Neural cell (in vitro differentiated cells): ENCODE measurements around the gene UNC5C. TPM values are rescaled to one million over a fixed set of nuclear protein-coding genes. Genes with fewer than 3 reads are reported as not detected.

Experiments
- H2AFZ ChIP-seq: fragments of 200-600, 300-800 bp; sonication (generic), shearing (Covaris generic); 2 replicates; pipeline ENCODE4 v1.6.0; 2014; ENCODE audit warnings: low read depth, mild to moderate bottlenecking, antibody characterized with exemption, low read length, moderate library complexity
- H3F3A ChIP-seq: fragments of 200-600 bp; shearing (Covaris generic); 2 replicates; pipeline ENCODE4 v1.6.1; 2016; ENCODE audit warnings: mild to moderate bottlenecking, moderate library complexity, mixed read lengths, antibody characterized with exemption, low read length; ENCODE audit not compliant: insufficient read depth, poor library complexity, severe bottlenecking
- H3K27ac ChIP-seq: fragments of 200-600, 300-800 bp; sonication (generic), shearing (Covaris generic); 2 replicates; pipeline ENCODE4 v1.5.1; 2014; ENCODE audit warnings: mild to moderate bottlenecking, low read length, moderate library complexity
- H3K27me3 ChIP-seq: fragments of 300-800, 200-600 bp; sonication (generic), shearing (Covaris generic); 2 replicates; pipeline ENCODE4 v1.6.0; 2014; ENCODE audit warnings: mild to moderate bottlenecking, low read depth, low read length, moderate library complexity; ENCODE audit not compliant: insufficient read depth
- H3K36me3 ChIP-seq: fragments of 300-800, 200-600 bp; sonication (generic), shearing (Covaris generic); 2 replicates; pipeline ENCODE4 v1.5.1; 2014; ENCODE audit warnings: mild to moderate bottlenecking, antibody characterized with exemption, low read length, moderate library complexity; ENCODE audit not compliant: insufficient read depth
- H3K4me2 ChIP-seq: fragments of 300-800, 200-600 bp; sonication (generic), shearing (Covaris generic); 2 replicates; pipeline ENCODE4 v1.6.0; 2014; ENCODE audit warnings: mild to moderate bottlenecking, low read length
- H3K4me3 ChIP-seq: fragments of 300-800, 200-600 bp; sonication (generic), shearing (Covaris generic); 2 replicates; pipeline ENCODE4 v1.5.1; 2014; ENCODE audit warnings: mild to moderate bottlenecking, low read length, moderate library complexity
- H3K79me2 ChIP-seq: fragments of 200-600 bp; shearing (Covaris generic); replicated peaks from 2 replicates; pipeline ENCODE4 v1.6.0; 2014; ENCODE audit warnings: mild to moderate bottlenecking, low read length, moderate library complexity; ENCODE audit not compliant: insufficient read depth
- H3K9ac ChIP-seq: fragments of 300-800, 200-600 bp; sonication (generic), shearing (Covaris generic); 2 replicates; pipeline ENCODE4 v1.6.1; 2016; ENCODE audit warnings: mild to moderate bottlenecking, low read length, mixed read lengths
- H3K9me2 ChIP-seq: fragments of 200-600 bp; shearing (Covaris generic); 2 replicates; pipeline ENCODE4 v1.6.1; 2016; ENCODE audit warnings: mild to moderate bottlenecking, low read length, mixed read lengths; ENCODE audit not compliant: insufficient read depth
- H3K9me3 ChIP-seq: fragments of 200-600, 300-800 bp; sonication (generic), shearing (Covaris generic); 2 replicates; pipeline ENCODE4 v1.6.1; 2016; ENCODE audit warnings: mild to moderate bottlenecking, mixed run types, low read length, moderate library complexity, mixed read lengths
- H4K20me1 ChIP-seq: fragments of 200-600 bp; shearing (Covaris generic); 2 replicates; pipeline ENCODE4 v1.6.1; 2016; ENCODE audit warnings: mild to moderate bottlenecking, mixed run types; ENCODE audit not compliant: insufficient read depth
- EP300 ChIP-seq: fragments of 450-650 bp; conservative IDR thresholded peaks from 2 replicates; pipeline ENCODE4 v1.6.1; 2014; ENCODE audit warnings: antibody characterized with exemption, mild to moderate bottlenecking, moderate library complexity; ENCODE audit not compliant: poor library complexity, severe bottlenecking
- EZH2 ChIP-seq: fragments of 200-600, 300-800 bp; shearing (Covaris generic), sonication (generic); IDR thresholded peaks from 2 replicates; pipeline ENCODE4 v1.6.1; 2014; ENCODE audit warnings: antibody characterized with exemption, low read length, borderline replicate concordance, mild to moderate bottlenecking; ENCODE audit not compliant: insufficient read depth, poor library complexity, severe bottlenecking
- MXI1 ChIP-seq: fragments of 450-650 bp; conservative IDR thresholded peaks from 2 replicates; pipeline ENCODE4 v1.6.1; 2014; ENCODE audit warnings: antibody characterized with exemption, mild to moderate bottlenecking; ENCODE audit not compliant: poor library complexity, severe bottlenecking
- POLR2AphosphoS5 ChIP-seq: IDR thresholded peaks from 2 replicates; pipeline ENCODE4 v1.6.1; 2012
- RAD21 ChIP-seq: fragments of 450-650 bp; conservative IDR thresholded peaks from 2 replicates; pipeline ENCODE4 v1.6.1; 2014; ENCODE audit warnings: antibody characterized with exemption, mild to moderate bottlenecking, moderate library complexity
- SMC3 ChIP-seq: fragments of 450-650 bp; conservative IDR thresholded peaks from 2 replicates; pipeline ENCODE4 v1.6.1; 2014; ENCODE audit warnings: antibody characterized with exemption, mild to moderate bottlenecking, moderate library complexity; ENCODE audit not compliant: poor library complexity
- TAF1 ChIP-seq: IDR thresholded peaks from 2 replicates; pipeline ENCODE4 v1.6.1; 2012; ENCODE audit warnings: low read depth
- polyA plus RNA-seq: library from polyadenylated mRNA; depleted of rRNA; stranded (reverse); fragments of >200 nt; gene quantifications from 2 replicates; pipeline ENCODE4 v1.2.3, GENCODE V29; 2014
- TF ChIP-seq, protein P1 (sequence below): IDR thresholded peaks from 2 replicates; pipeline ENCODE4 v1.6.1; 2012; ENCODE audit warnings: borderline replicate concordance
- TF ChIP-seq, protein P2 (sequence below): fragments of 450-650 bp; IDR thresholded peaks from 2 replicates; pipeline ENCODE4 v1.5.1; 2014; ENCODE audit warnings: antibody characterized with exemption, mild to moderate bottlenecking, moderate library complexity; ENCODE audit not compliant: poor library complexity, severe bottlenecking

Gene UNC5C
- polyA plus RNA-seq, 1 donor from 2014 or later: 0.56 TPM

DNA sequence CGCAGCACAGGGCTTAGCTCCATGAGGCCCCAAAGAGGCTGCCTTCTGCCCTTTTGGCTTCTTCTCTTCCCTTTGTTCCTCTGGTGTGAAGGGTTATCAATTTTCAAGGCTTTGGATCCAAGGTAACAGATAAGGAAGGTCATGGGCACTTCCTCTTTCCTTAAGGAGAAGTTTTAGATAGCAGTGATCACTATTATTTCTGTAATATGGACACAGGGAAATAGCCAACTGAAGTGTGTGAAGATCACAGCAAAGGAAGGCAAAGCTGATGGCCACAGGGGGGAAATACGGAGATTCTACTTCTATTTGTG, 366.8 kb downstream of the UNC5C start:
- no peaks in the 10 kb centered on the region for H3K9me2 ChIP-seq
- no peak overlapping the region for H2AFZ ChIP-seq
- H3K9me3 ChIP-seq: no peaks in the 10 kb centered on the region
- TF ChIP-seq, protein P1, sequence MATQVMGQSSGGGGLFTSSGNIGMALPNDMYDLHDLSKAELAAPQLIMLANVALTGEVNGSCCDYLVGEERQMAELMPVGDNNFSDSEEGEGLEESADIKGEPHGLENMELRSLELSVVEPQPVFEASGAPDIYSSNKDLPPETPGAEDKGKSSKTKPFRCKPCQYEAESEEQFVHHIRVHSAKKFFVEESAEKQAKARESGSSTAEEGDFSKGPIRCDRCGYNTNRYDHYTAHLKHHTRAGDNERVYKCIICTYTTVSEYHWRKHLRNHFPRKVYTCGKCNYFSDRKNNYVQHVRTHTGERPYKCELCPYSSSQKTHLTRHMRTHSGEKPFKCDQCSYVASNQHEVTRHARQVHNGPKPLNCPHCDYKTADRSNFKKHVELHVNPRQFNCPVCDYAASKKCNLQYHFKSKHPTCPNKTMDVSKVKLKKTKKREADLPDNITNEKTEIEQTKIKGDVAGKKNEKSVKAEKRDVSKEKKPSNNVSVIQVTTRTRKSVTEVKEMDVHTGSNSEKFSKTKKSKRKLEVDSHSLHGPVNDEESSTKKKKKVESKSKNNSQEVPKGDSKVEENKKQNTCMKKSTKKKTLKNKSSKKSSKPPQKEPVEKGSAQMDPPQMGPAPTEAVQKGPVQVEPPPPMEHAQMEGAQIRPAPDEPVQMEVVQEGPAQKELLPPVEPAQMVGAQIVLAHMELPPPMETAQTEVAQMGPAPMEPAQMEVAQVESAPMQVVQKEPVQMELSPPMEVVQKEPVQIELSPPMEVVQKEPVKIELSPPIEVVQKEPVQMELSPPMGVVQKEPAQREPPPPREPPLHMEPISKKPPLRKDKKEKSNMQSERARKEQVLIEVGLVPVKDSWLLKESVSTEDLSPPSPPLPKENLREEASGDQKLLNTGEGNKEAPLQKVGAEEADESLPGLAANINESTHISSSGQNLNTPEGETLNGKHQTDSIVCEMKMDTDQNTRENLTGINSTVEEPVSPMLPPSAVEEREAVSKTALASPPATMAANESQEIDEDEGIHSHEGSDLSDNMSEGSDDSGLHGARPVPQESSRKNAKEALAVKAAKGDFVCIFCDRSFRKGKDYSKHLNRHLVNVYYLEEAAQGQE: no peak
- TF ChIP-seq, protein P2, sequence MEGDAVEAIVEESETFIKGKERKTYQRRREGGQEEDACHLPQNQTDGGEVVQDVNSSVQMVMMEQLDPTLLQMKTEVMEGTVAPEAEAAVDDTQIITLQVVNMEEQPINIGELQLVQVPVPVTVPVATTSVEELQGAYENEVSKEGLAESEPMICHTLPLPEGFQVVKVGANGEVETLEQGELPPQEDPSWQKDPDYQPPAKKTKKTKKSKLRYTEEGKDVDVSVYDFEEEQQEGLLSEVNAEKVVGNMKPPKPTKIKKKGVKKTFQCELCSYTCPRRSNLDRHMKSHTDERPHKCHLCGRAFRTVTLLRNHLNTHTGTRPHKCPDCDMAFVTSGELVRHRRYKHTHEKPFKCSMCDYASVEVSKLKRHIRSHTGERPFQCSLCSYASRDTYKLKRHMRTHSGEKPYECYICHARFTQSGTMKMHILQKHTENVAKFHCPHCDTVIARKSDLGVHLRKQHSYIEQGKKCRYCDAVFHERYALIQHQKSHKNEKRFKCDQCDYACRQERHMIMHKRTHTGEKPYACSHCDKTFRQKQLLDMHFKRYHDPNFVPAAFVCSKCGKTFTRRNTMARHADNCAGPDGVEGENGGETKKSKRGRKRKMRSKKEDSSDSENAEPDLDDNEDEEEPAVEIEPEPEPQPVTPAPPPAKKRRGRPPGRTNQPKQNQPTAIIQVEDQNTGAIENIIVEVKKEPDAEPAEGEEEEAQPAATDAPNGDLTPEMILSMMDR: no peak
- TF ChIP-seq SMC3 (no peak), EP300 (no peak), TAF1 (no peak), POLR2AphosphoS5 (no peak), RAD21 (no peak), EZH2 (no peak), MXI1 (no peak)
- no peaks in the 10 kb centered on the region for H4K20me1 ChIP-seq
- H3K9ac ChIP-seq: no peak overlapping the region
- peak overlapping the region; percentile 54 for H3K4me2 ChIP-seq
- H3K4me3 ChIP-seq: peak overlapping the region; percentile 30
- H3K27ac ChIP-seq: no peak overlapping the region
- H3K36me3 ChIP-seq: no peaks in the 10 kb centered on the region
- no peaks in the 10 kb centered on the region for H3K79me2 ChIP-seq
- H3K27me3 ChIP-seq: no peaks in the 10 kb centered on the region
- no peaks in the 10 kb centered on the region for H3F3A ChIP-seq

DNA sequence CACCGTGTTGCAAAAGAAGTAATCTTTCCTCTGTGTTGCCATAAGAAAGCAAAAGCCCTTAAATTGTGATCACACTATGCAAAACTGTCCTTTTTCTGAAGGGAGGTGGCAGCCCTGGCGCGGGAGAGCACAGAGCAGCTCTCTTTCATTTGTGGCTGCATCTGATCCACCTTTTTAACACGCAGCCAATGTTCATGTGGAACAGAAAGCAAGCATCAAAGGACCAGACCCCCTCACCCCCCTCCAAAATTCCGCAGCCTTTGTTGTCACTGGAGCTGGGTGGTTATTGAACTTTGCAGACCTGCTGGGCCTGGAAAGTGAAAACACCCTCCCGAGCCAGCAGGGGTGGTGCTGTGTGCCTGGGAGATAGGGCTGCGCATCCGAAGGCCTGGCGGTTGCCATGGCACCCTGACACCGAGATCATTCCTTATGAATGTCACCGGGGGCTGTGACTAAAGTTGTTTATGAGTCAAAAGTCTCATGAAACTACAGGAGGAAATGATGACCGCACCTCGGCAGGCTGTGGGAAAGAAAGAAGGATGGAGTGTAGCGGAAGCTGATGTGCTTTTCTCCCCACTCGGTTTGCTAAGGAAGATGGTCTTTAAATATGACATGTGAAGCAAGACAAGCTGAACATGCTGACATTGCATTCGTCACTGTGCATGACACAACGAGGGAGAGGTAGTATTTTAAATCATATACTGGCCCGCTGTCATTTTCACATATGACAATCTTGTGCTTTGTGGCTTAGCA, 367.4 kb downstream of the UNC5C start:
- Histone ChIP-seq H3K9me2 (no peaks in the 10 kb centered on the region), H4K20me1 (no peaks in the 10 kb centered on the region), H3K36me3 (no peaks in the 10 kb centered on the region), H3K27ac (no peak overlapping the region), H3K4me3 (peak overlapping the region; percentile 30), H3K9ac (no peak overlapping the region), H3K9me3 (no peaks in the 10 kb centered on the region), H3K79me2 (no peaks in the 10 kb centered on the region), H3K4me2 (peak overlapping the region; percentile 54), H3K27me3 (no peaks in the 10 kb centered on the region), H2AFZ (no peak overlapping the region), H3F3A (no peaks in the 10 kb centered on the region)
- TF ChIP-seq, protein P1: no peak
- peak; percentile 62 for TF ChIP-seq EP300
- TF ChIP-seq TAF1: no peak
- TF ChIP-seq SMC3: peak; percentile 56
- TF ChIP-seq, protein P2: peak; percentile 67
- peak; percentile 69 for TF ChIP-seq RAD21
- no peak for TF ChIP-seq MXI1
- TF ChIP-seq POLR2AphosphoS5: peak; percentile 42
- no peak for TF ChIP-seq EZH2
